ENCODE results near the gene HTR2A. TPM values are rescaled to one million over a fixed set of nuclear protein-coding genes. Genes with fewer than 3 reads are reported as not detected.

The HTR2A gene
- total and polyA plus RNA-seq, 10 of the 15 experiments (the other 5 are each of a cell fraction or from before 2014, with no cell fraction given) = not detected

- TF ChIP-seq IKZF2 (IDR thresholded peaks at IDR 0.05) (no peak), CTCF (IDR thresholded peaks at IDR 0.05 in 2 of 3, conservative IDR thresholded peaks at IDR 0.05 in 1 of 3; ENCODE audit: control insufficient read depth in 2 of 3, extremely low read depth in 1 of 3, insufficient read depth in 1 of 3, low read depth in 3 of 3, low read length in 3 of 3) (peak; percentile 75 to 95 (median 76))
These were observed 2.9 kb downstream of the HTR2A start (continued) for GRCh38 chr13:46893798-46894560.

GRCh38 chr13:46893221-46893740 is 3.6 kb downstream of the HTR2A start:
- CTCF ChIA-PET = interaction anchor here (0.6 to 2.0 kb wide), 19 partner anchors 9 to 884 kb away, joined by 3 to 7 read pairs (median 4); no protein-coding TSS in a partner anchor
- 0 out of 2 replicates have a peak overlapping the region, but pooled peaks have one; percentile 70 for H3K4me3 ChIP-seq
- no peak overlapping the region for H3K9ac ChIP-seq (ENCODE audit: control insufficient read depth, insufficient read depth, low read length)
- H3K4me2 ChIP-seq (ENCODE audit: control insufficient read depth, insufficient read depth) = peak overlapping the region; percentile 77; the same call in 1 of the 2 replicates
- no TSS peak for BruUV-seq (replicated peaks)
- H3K27me3 ChIP-seq (replicated peaks in 1 of 2; ENCODE audit: control insufficient read depth in 2 of 2, insufficient read depth in 2 of 2, low read length in 1 of 2) = peaks cover 4 to 6% of the 10 kb centered on the region in 2 experiments; a peak in 3 of 4 replicates
- RAD21 ChIA-PET (ENCODE audit: unreplicated experiment) = interaction anchor here (1.6 kb wide), 1 partner anchor 566 kb away, joined by 5 read pairs; no protein-coding TSS in a partner anchor
- intact Hi-C loops (cut with micrococcal nuclease; ENCODE audit: unreplicated experiment) (loop anchor here (5.0 to 10.0 kb wide), 3 partner anchors 61 to 702 kb away; no protein-coding TSS in a partner anchor), in situ Hi-C loops (cut with MboI) (loop anchor here (10.0 kb wide), 1 partner anchor 882 kb away; no protein-coding TSS in a partner anchor)
- no peak for DNase-seq (ENCODE audit: low read depth, low spot score)
- SMC1A ChIA-PET (ENCODE audit: uncharacterized antibody, unreplicated experiment) = interaction anchor here (1.1 kb wide), 1 partner anchor 399 kb away, joined by 3 read pairs; no protein-coding TSS in a partner anchor
- H3K9me3 ChIP-seq (replicated peaks; ENCODE audit: control insufficient read depth, insufficient read depth, low read length) = no peaks in the 10 kb centered on the region
- H2AFZ ChIP-seq (ENCODE audit: control insufficient read depth, low read depth, low read length) = no peak overlapping the region; the same call in 1 of the 2 replicates
- 15% methylated on average over 4 of the region's 4 CpGs for WGBS (ENCODE audit: insufficient coverage, insufficient replicate concordance, low lambda C conversion rate, missing lambda C conversion rate)
- no peaks in the 10 kb centered on the region for H3K36me3 ChIP-seq (ENCODE audit: control insufficient read depth in 2 of 2, insufficient read depth in 2 of 2, low read length in 1 of 2)
- no peaks in the 10 kb centered on the region for H3K4me1 ChIP-seq (ENCODE audit: control insufficient read depth, insufficient read depth, low read length)
- H3K79me2 ChIP-seq (ENCODE audit: control insufficient read depth, insufficient read depth, low read length) = no peaks in the 10 kb centered on the region
- POLR2A ChIA-PET = no interaction called here
- TF ChIP-seq SMC3 (IDR thresholded peaks at IDR 0.05; ENCODE audit: borderline replicate concordance, low read length) (no peak), KAT2A (conservative IDR thresholded peaks at IDR 0.05; ENCODE audit: control insufficient read depth, low read depth, low read length) (no peak)
- ATAC-seq = no peak
- no peak overlapping the region for H3K27ac ChIP-seq (ENCODE audit: control insufficient read depth, insufficient read depth)
- no peaks in the 10 kb centered on the region for H4K20me1 ChIP-seq (ENCODE audit: control insufficient read depth, insufficient read depth)
- no peak for FAIRE-seq

Measured in GM12878 (cell line).